Suppressor macrophage treated with lipopolysaccharide for 1 hour (primary cell): ENCODE results near the gene NUDCD3.

Source experiments
- DNase-seq, 3 donors: peaks; one replicate each; pipeline ENCODE4 v3.0.0-alpha.2; 2020 to 2022

NUDCD3 gene

GRCh38 chr7:44398511-44398911 lies 91.9 kb downstream of the NUDCD3 start:
- no peak for DNase-seq

- peak; percentile 45 to 61 (median 54) for DNase-seq
These were observed 93.4 kb downstream of the NUDCD3 start for GRCh38 chr7:44396931-44397545.

- DNase-seq: no peak
These were observed 94.0 kb downstream of the NUDCD3 start for GRCh38 chr7:44396496-44396895.

- no peak for DNase-seq
These were observed 95.4 kb downstream of the NUDCD3 start for GRCh38 chr7:44395067-44395466.

DNA sequence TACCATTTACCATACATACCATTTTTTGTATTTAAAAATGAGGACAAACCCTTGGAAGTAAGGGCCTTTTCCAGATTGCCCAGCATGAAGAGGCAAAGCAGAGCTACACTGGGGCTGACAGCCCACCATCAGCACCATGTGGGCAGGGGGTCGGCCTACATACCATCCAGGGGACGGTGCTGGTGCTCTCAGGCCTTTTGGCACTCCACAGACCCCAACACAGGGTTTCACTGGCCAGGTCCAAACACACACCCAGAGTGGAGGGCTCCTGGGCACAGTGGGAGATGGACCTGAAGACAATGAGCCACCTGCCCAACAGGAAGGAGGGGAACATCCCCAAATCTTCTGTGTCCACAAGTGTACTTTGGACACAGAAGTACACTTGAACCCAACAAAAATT lies 95.8 kb downstream of the NUDCD3 start:
- no peak for DNase-seq

DNA sequence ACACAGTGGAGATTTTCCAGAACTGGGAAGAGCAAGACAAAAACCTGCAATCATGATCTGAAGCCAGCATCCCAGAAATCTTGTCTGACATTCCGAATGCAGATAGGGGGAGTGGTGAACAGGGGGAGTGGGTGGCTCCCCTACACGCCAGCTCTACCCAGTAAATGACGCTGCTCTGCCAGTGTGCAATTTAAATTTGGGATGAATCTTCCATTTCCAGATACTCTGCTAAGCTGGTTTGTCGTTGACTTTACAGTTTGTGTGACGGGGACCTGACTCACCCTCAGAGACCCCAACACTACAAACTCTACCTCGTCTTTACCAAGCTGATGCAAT lies 96.4 kb downstream of the NUDCD3 start:
- no peak for DNase-seq

GRCh38 chr7:44393238-44394111 lies 97.0 kb downstream of the NUDCD3 start:
- DNase-seq: no peak

DNA sequence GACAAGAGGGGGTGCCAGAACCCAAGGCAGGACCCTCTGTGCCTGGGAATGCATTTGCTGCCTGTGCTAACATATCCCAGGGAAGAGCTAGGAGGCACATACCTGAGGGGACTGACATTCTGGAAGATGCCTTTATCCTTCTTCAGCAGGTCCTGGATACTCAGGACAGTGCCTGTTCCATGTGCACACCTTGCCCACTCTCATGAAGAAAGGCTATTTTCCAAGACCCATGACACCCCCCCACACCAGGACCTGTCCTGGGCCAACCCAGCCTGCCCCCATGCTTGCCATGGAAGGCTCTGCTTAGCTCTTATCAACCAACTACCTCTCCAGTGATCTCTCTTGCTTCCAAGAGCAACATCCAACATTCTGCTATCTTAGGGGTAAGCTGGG lies 97.8 kb downstream of the NUDCD3 start:
- no peak for DNase-seq

DNA sequence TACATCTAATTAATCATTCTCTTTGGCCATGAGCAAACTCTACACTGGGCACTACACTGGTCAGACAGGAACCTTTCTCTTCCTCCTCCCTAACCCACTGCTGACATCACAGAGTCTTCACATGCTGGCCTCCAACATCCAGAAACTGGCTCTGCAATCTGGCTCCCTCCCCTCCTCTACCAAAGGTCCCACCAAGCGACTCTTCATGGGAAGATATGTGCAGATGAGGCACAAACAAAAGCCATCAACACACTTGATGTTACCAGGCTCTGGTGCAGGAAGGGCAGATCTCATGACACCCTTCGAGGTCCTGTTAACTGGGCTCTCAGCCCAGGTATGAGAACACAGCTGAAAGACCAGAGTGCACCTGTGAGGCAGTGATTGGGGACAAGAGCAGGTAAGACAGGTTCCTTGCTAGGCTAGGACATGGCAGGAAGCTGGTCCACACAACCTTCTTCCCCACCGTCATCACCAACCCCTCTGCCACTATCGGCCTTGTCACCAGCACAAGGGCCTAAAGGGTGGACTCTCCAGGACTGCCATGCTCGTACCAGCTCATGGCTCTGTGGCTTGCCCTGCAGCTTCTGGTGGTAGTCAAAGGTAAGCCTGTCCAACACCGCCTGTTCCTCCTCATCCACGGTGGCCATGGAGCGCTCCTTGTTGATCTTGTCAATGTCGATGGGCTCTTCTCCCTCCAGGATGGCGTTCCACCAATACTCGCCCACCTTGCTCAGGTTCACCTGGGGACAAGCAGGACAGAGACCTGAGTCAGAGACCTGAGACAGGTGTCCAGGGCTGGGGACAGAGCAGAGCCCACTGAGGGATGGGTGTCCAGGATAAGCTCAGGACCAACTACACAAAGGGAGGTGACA lies 98.5 kb downstream of the NUDCD3 start:
- DNase-seq: no peak

DNA sequence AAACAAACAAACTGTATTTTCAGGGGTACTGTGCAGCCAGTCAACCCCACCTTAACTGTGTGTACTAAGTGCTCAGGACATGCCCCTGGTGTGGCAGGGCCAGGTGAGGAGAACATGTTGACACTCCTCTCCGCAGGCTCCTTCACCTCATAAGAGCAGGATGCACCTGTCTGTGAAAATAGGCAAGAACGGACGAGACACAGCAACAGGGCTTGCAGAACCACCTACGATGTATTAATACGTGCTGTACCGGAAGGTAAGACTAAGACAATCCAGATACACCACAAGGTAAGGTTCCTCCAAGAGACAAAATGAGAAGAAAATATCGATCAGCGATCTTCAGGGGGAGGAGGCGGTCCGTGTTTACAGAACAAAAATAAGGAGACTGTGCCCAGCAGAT lies 99.3 kb downstream of the NUDCD3 start:
- DNase-seq: no peak

- no peak for DNase-seq
These were observed 99.8 kb downstream of the NUDCD3 start for GRCh38 chr7:44390701-44391100.

GRCh38 chr7:44388089-44388970 lies 102.1 kb downstream of the NUDCD3 start:
- DNase-seq: no peak

GRCh38 chr7:44387389-44387788 lies 103.1 kb downstream of the NUDCD3 start:
- DNase-seq: no peak

GRCh38 chr7:44386139-44386913 lies 104.1 kb downstream of the NUDCD3 start:
- no peak for DNase-seq

GRCh38 chr7:44385434-44386138 lies 104.9 kb downstream of the NUDCD3 start:
- no peak for DNase-seq

DNA sequence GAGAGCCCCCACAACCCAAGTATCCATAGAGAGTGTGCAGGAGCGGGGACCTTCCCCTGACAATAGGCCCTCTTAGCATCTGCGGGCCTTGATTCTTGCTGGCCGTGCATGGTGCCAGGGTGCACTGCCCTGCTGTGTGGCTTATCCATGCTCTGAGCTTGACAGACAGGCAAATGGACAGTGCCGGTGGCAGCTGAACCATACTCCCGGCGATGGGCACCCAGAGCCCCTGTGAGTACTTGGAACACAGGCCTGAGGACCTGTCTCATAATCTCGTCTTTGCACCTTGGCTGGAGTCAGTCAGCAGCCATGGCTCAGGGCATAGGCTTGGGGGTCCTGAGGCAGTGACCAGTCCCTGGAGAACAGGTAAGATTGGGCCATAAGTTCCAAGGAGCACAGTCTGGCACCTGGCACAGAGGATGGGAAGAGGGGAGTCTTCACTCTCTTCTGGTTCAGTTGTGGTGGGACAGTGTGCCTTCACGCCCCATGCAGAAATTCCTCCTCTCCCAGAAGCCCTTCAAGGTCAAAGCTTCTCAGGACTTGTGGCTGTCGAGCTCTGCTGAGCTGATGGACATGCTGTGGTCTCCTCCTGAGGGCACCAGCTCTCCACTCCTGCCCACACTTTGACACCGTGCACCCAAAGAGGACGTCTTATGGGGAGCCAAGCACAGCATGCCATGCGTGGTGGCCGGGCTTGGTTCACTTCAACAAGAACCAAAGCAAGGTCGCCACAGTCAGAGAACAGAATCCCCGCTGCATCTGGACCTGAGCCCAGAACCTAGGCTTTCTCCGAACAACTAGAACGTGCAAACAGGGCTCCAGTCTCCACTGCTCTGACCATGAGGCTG lies 105.6 kb downstream of the NUDCD3 start:
- DNase-seq: no peak

GRCh38 chr7:44383566-44383965 lies 106.9 kb downstream of the NUDCD3 start:
- no peak for DNase-seq

- no peak for DNase-seq
These were observed 107.8 kb downstream of the NUDCD3 start for GRCh38 chr7:44382459-44383265.
